Adipocyte (in vitro differentiated cells): ENCODE data around the gene DPP4.

Experiments
- DNase-seq: peaks from one replicate; pipeline ENCODE4 v3.0.0-alpha.2; 2015; ENCODE audit warnings: low read depth
- H3K27me3 ChIP-seq: replicated peaks from 2 replicates; pipeline ENCODE4 v1.7.0; 2013; ENCODE audit warnings: mild to moderate bottlenecking, low read length, moderate library complexity; ENCODE audit not compliant: control insufficient read depth, insufficient read depth
- H3K36me3 ChIP-seq: 2 replicates; pipeline ENCODE4 v1.7.0; 2013; ENCODE audit warnings: low read length, mild to moderate bottlenecking, moderate library complexity; ENCODE audit not compliant: control insufficient read depth, insufficient read depth, severe bottlenecking
- H3K4me1 ChIP-seq: 2 replicates; pipeline ENCODE4 v1.7.0; 2013; ENCODE audit warnings: mild to moderate bottlenecking, low read length, moderate library complexity; ENCODE audit not compliant: control insufficient read depth, insufficient read depth
- H3K4me3 ChIP-seq: 2 replicates; pipeline ENCODE4 v1.7.0; 2013; ENCODE audit warnings: mild to moderate bottlenecking, low read length, moderate library complexity
- H3K9ac ChIP-seq: 2 replicates; pipeline ENCODE4 v1.7.0; 2013; ENCODE audit warnings: mild to moderate bottlenecking, low read length, moderate library complexity
- H3K9me3 ChIP-seq: 2 replicates; pipeline ENCODE4 v1.7.0; 2013; ENCODE audit warnings: mild to moderate bottlenecking, low read length, moderate library complexity; ENCODE audit not compliant: control insufficient read depth

DPP4 gene

DNA sequence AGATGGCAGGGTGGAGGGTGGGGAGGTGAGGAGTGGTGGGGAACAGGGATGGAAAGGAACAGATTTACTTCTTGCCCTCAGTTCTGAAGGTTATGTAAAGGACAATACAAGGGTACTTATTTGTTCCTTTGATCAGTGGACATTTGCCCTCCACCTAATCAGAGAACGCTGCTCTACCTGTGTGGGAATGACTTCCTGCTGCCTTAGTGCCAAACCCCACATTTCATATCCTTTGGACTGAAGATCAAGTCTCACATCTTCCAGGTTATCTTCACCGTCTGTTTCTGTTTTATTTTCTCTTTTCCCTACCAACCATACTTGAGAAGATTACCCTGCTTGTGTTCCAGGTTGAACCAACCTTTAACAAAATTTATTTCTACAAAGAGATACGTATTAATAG is 8.7 kb upstream of the DPP4 start:
- Histone ChIP-seq H3K27me3 (no peaks in the 10 kb centered on the region), H3K36me3 (no peaks in the 10 kb centered on the region), H3K4me1 (peaks cover 38% of the 10 kb centered on the region), H3K9ac (no peak overlapping the region), H3K4me3 (no peak overlapping the region), H3K9me3 (peaks cover 21% of the 10 kb centered on the region)
- DNase-seq, result no peak

DNA sequence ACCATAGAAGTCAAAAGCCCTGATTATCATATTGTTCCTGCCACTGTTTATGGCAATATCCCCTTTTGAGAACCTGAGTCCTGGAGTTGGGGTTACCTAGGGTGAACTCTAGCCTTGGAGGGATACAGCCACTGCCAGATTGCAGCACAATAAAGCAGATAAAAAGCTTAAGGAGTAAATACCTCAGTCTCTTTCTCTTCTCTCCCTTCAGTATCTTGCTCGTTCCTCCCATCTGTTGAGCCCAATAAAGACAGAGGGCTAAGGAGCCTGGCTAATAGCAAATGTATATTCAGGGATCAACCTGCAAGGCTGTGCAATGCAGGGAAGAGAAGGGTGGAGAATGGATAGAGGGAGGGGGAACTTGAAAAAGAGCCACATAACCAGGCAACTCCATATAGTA is 8.0 kb upstream of the DPP4 start:
- Histone ChIP-seq H3K4me1 (peaks cover 33% of the 10 kb centered on the region), H3K27me3 (no peaks in the 10 kb centered on the region), H3K36me3 (no peaks in the 10 kb centered on the region), H3K9me3 (peaks cover 21% of the 10 kb centered on the region), H3K4me3 (no peak overlapping the region), H3K9ac (no peak overlapping the region)
- no peak for DNase-seq

DNA sequence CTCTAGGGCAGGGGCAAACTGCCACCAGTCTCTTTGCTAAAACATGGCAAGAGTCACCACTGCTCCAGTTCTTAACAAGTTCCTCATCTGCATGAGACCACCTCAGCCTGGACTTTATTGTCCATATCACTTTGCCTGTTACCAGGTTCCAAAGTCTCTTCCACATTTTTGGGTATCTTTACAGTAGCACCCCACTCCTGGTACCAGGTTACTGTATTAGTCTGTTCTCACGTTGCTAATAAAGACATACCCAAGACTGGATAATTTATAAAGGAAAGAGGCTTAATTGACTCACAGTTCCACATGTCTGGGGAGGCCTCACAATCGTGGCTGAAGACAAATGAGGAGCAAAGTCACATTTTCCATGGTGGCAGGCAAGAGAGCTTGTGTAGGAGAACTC is 5.5 kb upstream of the DPP4 start:
- no peak overlapping the region for H3K4me3 ChIP-seq
- no peaks in the 10 kb centered on the region for H3K36me3 ChIP-seq
- H3K4me1 ChIP-seq, result peaks cover 25% of the 10 kb centered on the region
- H3K27me3 ChIP-seq, result no peaks in the 10 kb centered on the region
- DNase-seq, result no peak
- no peak overlapping the region for H3K9ac ChIP-seq
- peaks cover 21% of the 10 kb centered on the region for H3K9me3 ChIP-seq

DNA sequence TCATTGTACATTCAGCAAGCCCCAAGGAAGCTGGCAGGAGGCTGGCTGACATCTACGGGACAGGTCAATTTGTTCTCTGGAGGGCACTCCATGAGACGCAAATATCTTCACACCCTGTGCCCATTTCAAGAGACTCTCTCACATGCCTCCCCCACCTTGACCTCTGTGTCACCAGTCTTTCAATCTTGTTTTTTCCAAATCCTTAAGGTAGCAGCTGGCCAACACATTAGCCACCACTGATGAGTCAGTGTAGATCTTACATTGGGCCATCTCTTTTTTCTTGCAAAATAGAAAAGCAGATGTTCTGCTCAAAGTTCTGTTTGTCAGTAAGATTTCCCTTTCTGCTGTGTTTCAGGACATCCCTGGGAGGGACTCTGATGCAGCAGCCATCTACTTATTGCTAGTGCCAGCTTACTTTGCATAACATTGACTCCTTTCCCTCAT is 1.7 kb upstream of the DPP4 start:
- peak; percentile 26 for DNase-seq
- peaks cover 21% of the 10 kb centered on the region for H3K9me3 ChIP-seq
- H3K27me3 ChIP-seq, result no peaks in the 10 kb centered on the region
- H3K4me1 ChIP-seq, result peaks cover 50% of the 10 kb centered on the region
- H3K36me3 ChIP-seq, result no peaks in the 10 kb centered on the region
- no peak overlapping the region for H3K4me3 ChIP-seq
- no peak overlapping the region for H3K9ac ChIP-seq

DNA sequence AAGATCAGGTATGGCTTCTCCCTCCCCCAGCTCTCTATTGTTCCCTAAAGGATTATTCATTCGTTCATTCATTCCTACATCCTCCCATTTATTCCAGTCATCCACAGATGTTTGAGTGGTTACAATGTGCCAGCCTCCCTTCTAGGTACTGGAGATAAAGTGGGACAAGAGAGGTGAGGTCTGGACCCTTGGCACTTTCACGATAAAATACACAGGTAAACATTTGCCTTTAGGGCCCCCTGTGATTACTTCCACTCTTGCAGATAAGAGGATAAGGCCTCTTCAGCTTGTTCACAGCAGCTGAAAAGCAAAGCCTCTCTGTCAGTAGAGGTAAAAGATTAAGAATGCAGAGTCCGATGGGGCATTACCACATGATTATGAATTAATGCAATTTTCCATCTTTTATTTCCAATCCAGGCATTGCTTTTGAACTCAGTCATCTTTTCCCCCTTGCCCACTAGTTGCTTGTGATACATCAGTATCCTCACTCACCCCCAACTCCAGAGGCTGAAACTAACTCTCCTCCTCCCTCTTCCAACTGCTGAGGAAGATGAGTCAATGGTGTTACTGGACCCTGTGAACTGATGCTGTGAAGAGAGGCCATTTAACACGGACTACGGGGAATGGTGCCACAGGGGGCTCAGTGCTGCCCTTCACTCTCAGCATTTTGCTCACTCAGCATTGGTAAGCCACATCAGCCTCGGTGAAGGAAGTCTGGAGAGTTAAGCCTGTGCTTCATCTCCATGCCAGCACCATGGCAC is 1.1 kb upstream of the DPP4 start:
- no peak overlapping the region for H3K4me3 ChIP-seq
- H3K27me3 ChIP-seq, result no peaks in the 10 kb centered on the region
- no peak overlapping the region for H3K9ac ChIP-seq

DNA sequence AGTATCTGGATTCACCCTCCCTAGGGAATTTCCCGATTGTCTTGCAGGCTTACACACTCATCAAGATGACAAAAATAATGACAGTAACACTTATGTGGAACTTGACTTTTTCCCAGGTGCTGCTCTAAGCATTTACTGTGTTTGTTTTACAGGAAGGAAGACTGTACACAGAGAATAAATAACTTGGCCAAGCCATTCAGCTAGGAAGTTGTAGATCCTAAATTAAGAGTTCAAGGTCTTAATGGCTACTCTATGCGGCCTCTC is 549 bp upstream of the DPP4 start:
- no peak for DNase-seq
- peaks cover 59% of the 10 kb centered on the region for H3K4me1 ChIP-seq
- H3K27me3 ChIP-seq, result no peaks in the 10 kb centered on the region
- peak overlapping the region; percentile 83 for H3K4me3 ChIP-seq
- H3K9ac ChIP-seq, result peak overlapping the region; percentile 85
- H3K36me3 ChIP-seq, result no peaks in the 10 kb centered on the region
- peaks cover 12% of the 10 kb centered on the region for H3K9me3 ChIP-seq

More for the DNA sequence above, 1.1 kb upstream of the DPP4 start:
- Histone ChIP-seq H3K4me1 (peaks cover 56% of the 10 kb centered on the region), H3K9me3 (peaks cover 17% of the 10 kb centered on the region), H3K36me3 (no peaks in the 10 kb centered on the region)
- no peak for DNase-seq

DNA sequence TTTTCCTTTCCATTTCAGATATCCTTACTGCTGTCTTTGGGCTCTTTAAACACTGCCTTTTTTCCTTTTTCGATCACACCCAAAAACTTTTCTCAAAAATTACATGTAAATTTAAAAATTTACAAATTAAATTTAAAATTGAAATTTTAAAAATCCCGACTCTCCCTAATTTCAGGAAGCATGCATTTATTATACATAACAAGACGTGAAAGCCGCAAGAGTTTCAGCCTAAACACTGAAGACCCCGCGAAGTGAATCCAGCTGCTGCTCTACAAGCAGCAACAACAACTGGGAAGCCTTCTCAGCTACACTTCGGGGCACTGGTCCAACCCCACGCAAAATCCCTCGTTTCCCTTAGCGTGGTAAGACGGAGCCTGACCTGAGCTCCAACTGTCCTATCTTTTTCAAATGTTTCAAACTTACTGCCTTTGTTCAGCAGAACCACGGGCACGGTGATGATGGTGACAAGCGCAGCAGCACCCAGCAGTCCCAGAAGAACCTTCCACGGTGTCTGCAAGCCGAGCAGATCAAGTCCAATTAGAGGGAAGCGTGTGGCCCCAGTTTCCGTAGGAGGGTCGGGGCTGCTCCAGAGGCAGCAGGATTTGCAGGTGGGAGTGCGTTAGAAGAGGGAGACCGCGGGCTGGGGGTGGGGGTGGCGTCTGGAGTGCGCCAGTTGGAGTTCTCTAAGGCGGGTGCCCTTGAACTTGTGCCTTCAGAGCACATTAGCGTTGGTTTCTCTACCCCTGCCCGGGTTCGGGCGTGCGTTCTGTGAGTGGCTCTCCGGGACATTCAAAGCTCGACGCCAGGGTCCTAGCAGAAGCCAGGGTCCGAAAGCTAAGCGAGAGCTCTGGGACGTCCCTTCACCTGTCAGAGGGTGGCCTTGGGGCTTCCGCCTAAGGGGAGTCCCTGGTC is 783 bp downstream of the DPP4 start:
- H3K4me1 ChIP-seq, result peaks cover 59% of the 10 kb centered on the region
- no peaks in the 10 kb centered on the region for H3K27me3 ChIP-seq
- H3K9ac ChIP-seq, result peak overlapping the region; percentile 85
- H3K36me3 ChIP-seq, result no peaks in the 10 kb centered on the region
- peak; percentile 9 for DNase-seq
- no peaks in the 10 kb centered on the region for H3K9me3 ChIP-seq
- peak overlapping the region; percentile 83 for H3K4me3 ChIP-seq

DNA sequence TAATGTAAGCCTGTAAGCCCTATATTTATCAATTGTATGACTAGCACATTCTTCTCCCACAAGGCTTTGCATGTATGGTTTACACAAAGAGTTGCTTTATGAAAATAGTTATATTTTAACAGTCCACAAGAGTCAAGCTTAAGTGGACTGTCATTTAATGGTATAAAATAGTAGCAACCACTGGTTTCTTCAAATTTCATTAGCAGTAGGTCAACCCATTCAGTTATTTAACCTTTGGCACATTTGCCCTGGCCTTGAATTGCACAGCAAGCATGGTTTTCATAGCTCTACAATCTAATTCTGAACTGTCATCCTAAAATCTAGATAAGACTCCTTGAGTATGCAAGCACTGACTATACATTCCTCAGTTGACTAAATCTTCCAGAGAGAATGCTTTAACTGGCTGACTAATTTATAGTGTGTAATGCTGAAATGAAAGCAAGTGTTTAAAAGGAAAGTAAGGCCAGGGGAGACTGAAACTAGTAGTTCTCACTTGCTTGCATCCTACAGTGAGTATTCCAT is 1.8 kb downstream of the DPP4 start:
- Histone ChIP-seq H3K9me3 (no peaks in the 10 kb centered on the region), H3K4me1 (peaks cover 59% of the 10 kb centered on the region), H3K9ac (peak overlapping the region; percentile 85), H3K4me3 (peak overlapping the region; percentile 83), H3K27me3 (no peaks in the 10 kb centered on the region), H3K36me3 (no peaks in the 10 kb centered on the region)
- peak; percentile 78 for DNase-seq

DNA sequence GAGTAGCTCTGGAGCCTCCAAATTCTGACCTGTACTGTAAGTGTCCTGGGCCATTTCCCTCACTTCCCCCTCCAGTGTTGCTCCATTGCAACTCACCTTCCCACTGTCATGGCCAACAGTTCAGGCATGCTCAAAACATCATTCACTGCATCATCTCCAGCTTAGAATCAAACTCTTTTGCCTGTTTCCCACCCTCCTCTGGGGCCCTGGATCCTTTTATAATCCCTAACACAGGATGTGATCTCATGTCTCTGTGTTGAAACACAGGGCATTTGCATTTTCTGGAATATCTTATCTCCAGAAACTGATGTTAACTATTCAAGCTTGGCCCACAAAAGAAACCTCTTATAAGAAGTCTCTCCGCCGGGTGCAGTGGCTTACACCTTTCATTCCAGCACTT is 3.0 kb downstream of the DPP4 start:
- Histone ChIP-seq H3K36me3 (no peaks in the 10 kb centered on the region), H3K4me1 (peaks cover 57% of the 10 kb centered on the region), H3K9me3 (no peaks in the 10 kb centered on the region), H3K4me3 (peak overlapping the region; percentile 57), H3K27me3 (no peaks in the 10 kb centered on the region), H3K9ac (no peak overlapping the region)
- DNase-seq, result peak; percentile 19

DNA sequence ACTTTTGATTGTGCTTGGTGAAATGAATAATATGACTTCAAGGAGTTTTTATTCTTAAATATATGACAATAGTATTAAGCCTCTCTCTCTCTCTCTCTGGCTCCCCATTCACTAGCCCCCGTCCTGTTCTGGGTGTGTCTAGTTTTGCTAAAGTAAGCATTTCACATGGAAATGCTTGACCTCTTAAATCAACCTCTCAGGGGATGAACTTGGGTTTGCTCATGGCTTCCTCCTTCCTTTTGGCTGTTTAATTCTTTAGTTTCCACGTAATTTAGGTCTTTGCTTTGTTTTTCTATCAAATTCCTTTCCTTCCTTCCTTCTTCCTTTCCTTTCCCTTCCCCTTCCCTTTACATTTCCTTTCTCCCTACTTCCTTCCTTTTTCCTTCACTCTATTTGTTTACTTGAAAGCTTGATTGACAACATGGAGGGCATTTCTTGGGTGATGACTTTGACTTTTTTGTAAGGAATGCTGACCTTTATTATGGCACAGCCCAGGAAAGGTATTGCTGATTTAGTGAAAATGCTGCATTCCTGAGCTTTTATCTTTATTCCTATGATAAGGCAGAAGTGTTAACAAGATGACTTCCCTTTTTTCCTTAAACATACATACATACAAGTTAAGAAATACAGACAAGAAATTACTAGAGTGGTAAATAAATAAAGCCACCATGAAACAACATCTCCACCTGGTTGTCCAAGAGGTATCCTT is 3.6 kb downstream of the DPP4 start:
- DNase-seq, result peak; percentile 10
- Histone ChIP-seq H3K27me3 (no peaks in the 10 kb centered on the region), H3K9me3 (no peaks in the 10 kb centered on the region), H3K36me3 (no peaks in the 10 kb centered on the region), H3K4me1 (peaks cover 50% of the 10 kb centered on the region), H3K9ac (no peak overlapping the region), H3K4me3 (peak overlapping the region; percentile 57)
